GM19099 (cell line): ENCODE results near the gene LIPE.

Experiments
- POLR2A ChIP-seq: IDR thresholded peaks from 3 replicates; pipeline ENCODE4 v1.6.1; 2011; ENCODE audit warnings: low read depth; ENCODE audit not compliant: insufficient read length; ENCODE audit errors: extremely low read depth

The LIPE gene

DNA sequence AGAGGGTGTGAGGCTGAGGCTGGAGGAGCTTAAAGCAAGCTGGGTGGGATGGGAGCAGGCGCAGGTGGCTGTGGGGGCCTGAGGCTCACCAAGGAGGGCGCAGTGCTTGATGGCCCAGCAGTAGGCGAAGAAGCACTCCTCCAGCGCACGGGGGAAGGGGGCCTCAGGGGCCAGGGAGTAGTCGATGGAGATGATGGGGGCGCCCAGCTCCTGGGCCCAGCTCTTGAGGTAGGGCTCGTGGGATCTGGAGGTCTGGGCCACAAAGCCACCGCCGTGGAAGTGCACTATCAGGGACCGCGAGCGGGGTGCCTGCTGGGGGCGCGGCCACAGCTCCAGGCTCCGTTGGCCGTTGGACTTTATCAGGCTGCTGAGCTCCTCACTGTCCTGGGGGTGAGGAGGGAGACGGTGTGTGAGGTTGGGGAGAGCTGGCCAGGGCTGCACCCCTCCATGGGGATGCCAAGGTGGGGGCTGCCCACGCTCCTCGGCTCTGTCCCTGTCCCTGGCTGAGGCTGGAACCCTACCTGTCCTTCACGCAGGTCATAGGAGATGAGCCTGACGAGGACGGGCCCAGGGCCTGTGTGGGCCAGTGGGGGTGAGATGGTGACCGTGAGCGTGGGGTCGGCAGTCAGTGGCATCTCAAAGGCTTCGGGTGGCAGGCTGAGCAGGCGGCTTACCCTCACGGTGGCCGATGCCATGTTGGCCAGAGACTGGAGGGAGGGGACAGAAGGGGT is 19.9 kb downstream of the LIPE start:
- no peak for TF ChIP-seq POLR2A

DNA sequence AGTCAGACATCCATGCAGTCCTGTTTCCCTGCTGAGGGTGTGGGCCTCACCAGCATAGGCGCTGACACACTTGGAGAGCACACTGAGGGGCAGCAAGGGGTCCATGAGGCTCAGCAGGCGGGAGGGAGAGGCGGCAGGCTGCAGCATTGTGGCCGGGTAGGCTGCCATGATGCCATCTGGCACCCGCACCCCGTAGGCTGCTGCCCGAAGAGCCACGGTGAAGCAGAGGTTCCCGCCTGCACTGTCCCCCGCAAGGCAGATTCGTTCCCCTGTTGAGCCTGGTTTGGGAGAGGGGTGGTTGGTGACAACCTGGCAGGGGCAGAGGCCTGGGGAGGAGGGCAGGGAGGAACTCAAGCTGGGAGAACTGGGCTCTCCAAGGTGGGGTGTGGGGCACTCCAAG is 21.1 kb downstream of the LIPE start:
- no peak for TF ChIP-seq POLR2A

GRCh38 chr19:42403586-42403985 is 23.6 kb downstream of the LIPE start:
- TF ChIP-seq POLR2A = no peak

GRCh38 chr19:42402376-42403116 is 24.6 kb downstream of the LIPE start:
- TF ChIP-seq POLR2A = no peak

DNA sequence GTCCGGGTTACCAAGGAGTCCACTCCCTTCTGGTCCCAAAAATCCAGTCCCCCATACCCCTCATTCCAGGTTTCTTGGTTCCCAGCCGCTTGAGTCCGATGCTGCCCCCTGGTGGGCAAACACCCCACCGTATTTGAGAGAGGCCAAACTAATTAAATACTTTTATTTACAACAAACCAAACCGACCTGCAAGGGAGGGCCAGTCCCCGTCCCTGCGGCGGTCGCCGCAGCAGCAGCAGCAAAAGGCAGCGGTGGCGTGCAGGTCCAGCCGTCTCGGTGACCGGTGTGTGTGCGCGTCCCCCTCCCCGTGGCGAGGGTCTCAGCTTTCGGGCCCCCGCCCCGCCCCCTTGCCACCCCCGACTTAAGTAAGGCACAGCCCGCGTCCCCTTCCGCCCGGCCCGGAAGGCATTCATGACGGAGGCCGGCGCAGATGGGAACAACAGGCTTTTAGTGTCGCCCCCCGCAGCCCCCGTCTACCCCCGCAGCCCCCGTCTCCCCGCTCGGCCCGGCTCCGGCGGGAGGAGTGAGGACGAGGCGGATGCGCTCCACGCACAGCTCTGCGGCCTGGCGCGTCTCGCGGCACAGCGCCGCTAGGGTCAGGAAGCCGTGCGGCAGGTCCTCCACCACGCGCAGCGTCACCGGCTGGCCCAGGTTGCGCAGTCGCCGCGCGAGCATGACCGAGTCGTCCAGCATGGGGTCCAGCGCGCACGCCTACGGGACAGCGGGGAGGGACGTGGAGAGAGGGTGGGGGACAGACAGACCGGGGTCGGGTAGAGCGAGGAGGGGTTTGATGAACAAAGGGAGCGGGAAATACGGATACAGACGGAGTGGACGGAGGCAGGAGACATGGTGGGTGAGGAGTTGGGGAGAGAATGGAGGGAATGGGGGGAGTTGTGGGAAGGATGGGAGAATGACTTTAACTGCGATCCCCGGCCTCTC is 25.6 kb downstream of the LIPE start:
- TF ChIP-seq POLR2A = no peak

GRCh38 chr19:42400404-42400803 is 26.8 kb downstream of the LIPE start:
- no peak for TF ChIP-seq POLR2A

- no peak for TF ChIP-seq POLR2A
Measured at GRCh38 chr19:42397263-42398166, 29.7 kb downstream of the LIPE start.

DNA sequence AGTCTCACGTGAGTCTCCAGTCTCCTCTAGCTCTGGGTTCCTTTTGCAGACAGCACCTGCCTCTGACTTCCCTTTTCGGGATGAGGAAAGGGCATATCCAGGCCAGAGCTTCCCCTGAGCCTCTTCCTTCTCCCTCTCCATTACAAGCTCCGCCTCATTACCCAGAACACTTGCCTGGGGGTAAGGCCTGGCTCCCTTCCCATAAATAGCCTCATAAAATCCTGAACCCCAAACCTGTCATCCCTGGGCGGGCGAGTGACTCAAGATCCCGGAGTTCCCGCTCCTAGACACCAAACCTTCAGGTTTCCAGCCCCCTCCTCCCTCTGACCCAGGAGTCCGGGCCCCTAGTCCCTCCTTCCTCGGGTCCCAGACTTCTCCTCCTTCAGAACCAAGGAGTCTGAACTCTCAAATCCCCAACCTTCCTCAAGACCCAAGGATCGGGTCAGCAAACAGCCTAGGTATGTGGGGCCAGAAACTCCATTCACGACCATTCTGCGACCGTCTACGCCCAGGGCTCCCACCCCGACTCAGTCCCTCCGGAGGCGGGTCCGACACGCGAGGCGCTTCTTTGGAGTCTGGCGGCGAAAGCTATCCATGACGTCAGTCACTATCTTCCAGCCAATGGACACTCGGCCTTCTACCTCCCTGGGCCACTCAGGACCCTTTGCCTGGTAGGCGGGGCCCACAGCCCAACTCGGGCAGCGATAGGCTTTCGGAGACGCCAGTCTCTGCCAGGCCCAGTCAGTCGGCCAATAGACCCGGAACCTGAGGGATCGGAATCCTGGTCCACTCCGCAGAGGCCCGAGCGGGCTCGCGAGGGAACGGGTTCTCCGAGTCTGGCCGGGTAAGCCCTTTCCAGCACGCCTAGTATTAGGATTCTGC is 30.6 kb downstream of the LIPE start:
- peak; percentile 90 for TF ChIP-seq POLR2A

DNA sequence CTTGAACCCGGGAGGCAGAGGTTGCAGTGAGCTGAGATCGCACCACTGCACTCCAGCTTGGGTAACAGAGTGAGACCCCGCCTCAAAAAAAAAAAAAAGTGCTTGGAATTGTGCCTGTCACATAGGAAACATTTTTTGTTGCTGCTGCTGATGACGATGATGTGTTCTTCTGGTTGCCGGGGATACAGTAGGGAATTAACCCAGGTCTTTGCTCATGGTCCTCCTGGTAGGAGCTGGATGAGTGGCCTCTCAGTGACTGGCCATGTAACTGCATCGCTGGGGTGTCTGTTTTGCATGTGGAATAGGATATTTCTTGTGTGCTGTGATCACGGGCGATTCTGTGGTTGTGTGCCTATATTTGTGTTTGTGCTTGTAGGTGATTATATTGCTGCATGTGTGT is 32.4 kb downstream of the LIPE start:
- TF ChIP-seq POLR2A = no peak

DNA sequence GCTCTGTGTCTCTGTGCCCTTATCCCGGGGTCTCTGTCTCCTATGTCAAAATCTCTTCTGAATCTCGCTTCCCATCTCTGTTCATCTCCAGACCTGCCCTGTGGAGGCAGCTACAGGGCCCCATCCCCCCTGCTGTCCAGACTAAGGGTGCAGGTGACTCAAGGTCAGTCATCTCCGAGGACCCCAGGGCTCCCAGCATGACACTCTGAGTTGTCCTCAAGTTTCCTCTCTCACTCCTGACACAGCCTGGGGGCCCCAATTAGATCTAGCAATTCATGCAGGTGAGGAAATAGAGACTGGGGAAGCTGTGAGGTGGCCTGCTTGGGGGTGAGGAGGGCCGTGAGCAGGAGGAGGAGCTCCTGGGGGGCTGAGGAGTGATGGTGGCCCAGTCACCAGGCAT is 35.0 kb downstream of the LIPE start:
- TF ChIP-seq POLR2A = no peak

DNA sequence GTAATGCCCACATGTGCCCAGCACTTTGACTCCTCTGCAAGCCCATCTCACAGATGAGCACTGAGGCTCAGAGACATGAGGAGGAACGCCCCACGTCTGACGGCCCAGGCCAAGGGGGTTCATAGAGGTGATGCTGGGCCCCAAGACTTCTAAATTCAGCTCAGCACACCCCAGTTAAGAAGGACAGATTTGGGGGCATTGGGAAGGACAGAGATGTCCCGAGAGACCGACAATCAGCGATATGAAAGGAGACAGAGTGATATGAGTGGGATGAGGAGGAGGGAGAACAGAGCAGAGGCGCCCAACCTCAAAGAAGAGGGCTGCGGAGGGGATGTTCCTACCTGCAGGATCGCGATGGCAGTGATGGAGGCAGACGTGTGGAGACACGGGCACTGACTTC is 37.3 kb downstream of the LIPE start, which contains the start of gene CNFN:
TSS of gene CNFN (minus strand) at position 399 of the 400 bp plus-strand sequence. CDS start 1,260 bp downstream, outside the sequence.
- TF ChIP-seq POLR2A = no peak

DNA sequence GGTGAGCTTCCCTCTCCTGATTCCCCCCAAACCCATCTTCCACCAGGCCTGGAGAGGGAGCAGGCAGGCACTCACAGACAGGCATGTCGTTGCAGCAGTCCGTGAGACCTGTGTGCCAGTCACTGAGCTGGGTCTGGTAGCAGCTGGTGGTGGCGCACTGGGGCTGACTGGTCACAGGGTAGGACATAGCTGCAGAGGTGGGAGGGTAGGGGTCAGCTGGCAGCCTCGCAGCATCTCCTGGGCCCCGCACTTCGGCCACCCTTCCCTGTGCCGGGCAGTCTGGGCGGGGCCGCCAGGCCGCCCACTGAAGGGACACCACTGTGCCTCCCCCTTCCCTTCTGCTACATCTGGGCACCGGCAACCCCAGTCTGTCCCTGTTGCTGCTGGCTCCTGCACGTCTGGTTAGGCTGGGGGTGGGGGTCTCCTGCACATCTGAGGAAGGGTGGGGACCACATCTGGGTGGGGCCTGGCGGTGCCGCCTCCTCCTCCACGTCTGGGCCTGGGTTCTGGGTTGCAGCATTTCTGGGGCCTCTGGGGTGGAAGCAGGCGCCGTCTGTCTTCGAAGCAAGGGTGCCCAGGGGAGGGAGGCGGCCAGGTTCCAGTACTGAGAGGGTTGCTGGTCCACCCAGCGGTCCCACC is 38.2 kb downstream of the LIPE start:
- TF ChIP-seq POLR2A = no peak
